HG03342 (cell line): Measurements from ENCODE around the gene THAP4.

Experiments used
- ATAC-seq: cut with Tn5 transposase; IDR thresholded peaks from one replicate; pipeline ENCODE4 v1.9.1; 2021; ENCODE audit warnings: mild to moderate bottlenecking, moderate library complexity; ENCODE audit not compliant: unreplicated experiment

Gene THAP4

GRCh38 chr2:241615041-241615440 is 21.9 kb downstream of the THAP4 start:
- no peak for ATAC-seq

GRCh38 chr2:241613017-241613780 is 23.8 kb downstream of the THAP4 start:
- ATAC-seq = no peak

- ATAC-seq = no peak
Observed at GRCh38 chr2:241612156-241613016, 24.6 kb downstream of the THAP4 start.

GRCh38 chr2:241611062-241611461 is 25.9 kb downstream of the THAP4 start:
- no peak for ATAC-seq

GRCh38 chr2:241609859-241610793 is 26.8 kb downstream of the THAP4 start:
- ATAC-seq = peak; percentile 97

GRCh38 chr2:241608881-241609280 is 28.1 kb downstream of the THAP4 start:
- ATAC-seq = no peak

GRCh38 chr2:241607162-241607885 is 29.6 kb downstream of the THAP4 start:
- no peak for ATAC-seq

GRCh38 chr2:241606186-241606585 is 30.8 kb downstream of the THAP4 start:
- ATAC-seq = no peak

- no peak for ATAC-seq
Observed at GRCh38 chr2:241603686-241604085, 33.3 kb downstream of the THAP4 start.

- no peak for ATAC-seq
Observed at GRCh38 chr2:241602720-241603119, 34.2 kb downstream of the THAP4 start.

GRCh38 chr2:241601841-241602240 is 35.1 kb downstream of the THAP4 start:
- no peak for ATAC-seq

GRCh38 chr2:241599615-241600014 is 37.3 kb downstream of the THAP4 start:
- ATAC-seq = no peak

- no peak for ATAC-seq
Observed at GRCh38 chr2:241598487-241598886, 38.5 kb downstream of the THAP4 start.

- ATAC-seq = no peak
Observed at GRCh38 chr2:241598061-241598460, 38.9 kb downstream of the THAP4 start.

GRCh38 chr2:241597561-241597960 is 39.4 kb downstream of the THAP4 start:
- ATAC-seq = no peak

- no peak for ATAC-seq
Observed at GRCh38 chr2:241595600-241596140, 41.3 kb downstream of the THAP4 start.

- ATAC-seq = no peak
Observed at GRCh38 chr2:241593271-241593670, 43.7 kb downstream of the THAP4 start.

- no peak for ATAC-seq
Observed at GRCh38 chr2:241592126-241592845, 44.7 kb downstream of the THAP4 start.
